Transverse colon (tissue), 4 donors: Measurements from ENCODE around the gene RAB40A.

Experiments
- POLR2A ChIP-seq: fragments of 450-650 bp; IDR thresholded peaks from one replicate; pipeline ENCODE4 v1.6.1; 2016; ENCODE audit warnings: antibody characterized with exemption, mild to moderate bottlenecking, moderate library complexity
- POLR2AphosphoS5 ChIP-seq, 3 donors: sonication (generic); formaldehyde crosslinking; IDR thresholded peaks; one replicate each; pipeline ENCODE4 v1.6.1; 2016; ENCODE audit warnings: antibody characterized with exemption in 3 of 3
- TF ChIP-seq, protein P1 (sequence below), 5 experiments: fragments of 200-600 bp in 3 of 5; fragments of 450-650 bp in 2 of 5; sonication (generic) in 3 of 5; IDR thresholded peaks; 1 replicate in 2 of 5; 2 replicates in 3 of 5; pipeline ENCODE4 v1.5.1; 2016 to 2017; ENCODE audit warnings: antibody characterized with exemption in 5 of 5, inconsistent platforms in 3 of 5, mild to moderate bottlenecking in 2 of 5, moderate library complexity in 1 of 5

- TF ChIP-seq, protein P1, sequence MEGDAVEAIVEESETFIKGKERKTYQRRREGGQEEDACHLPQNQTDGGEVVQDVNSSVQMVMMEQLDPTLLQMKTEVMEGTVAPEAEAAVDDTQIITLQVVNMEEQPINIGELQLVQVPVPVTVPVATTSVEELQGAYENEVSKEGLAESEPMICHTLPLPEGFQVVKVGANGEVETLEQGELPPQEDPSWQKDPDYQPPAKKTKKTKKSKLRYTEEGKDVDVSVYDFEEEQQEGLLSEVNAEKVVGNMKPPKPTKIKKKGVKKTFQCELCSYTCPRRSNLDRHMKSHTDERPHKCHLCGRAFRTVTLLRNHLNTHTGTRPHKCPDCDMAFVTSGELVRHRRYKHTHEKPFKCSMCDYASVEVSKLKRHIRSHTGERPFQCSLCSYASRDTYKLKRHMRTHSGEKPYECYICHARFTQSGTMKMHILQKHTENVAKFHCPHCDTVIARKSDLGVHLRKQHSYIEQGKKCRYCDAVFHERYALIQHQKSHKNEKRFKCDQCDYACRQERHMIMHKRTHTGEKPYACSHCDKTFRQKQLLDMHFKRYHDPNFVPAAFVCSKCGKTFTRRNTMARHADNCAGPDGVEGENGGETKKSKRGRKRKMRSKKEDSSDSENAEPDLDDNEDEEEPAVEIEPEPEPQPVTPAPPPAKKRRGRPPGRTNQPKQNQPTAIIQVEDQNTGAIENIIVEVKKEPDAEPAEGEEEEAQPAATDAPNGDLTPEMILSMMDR (IDR thresholded peaks at IDR 0.05) = no peak
- TF ChIP-seq POLR2A (no peak), POLR2AphosphoS5 (IDR thresholded peaks at IDR 0.05) (no peak)
These were observed 43.9 kb downstream of the RAB40A start for GRCh38 chrX:103475381-103475780.
